Measurements from ENCODE around the gene RPEL1. TPM values are rescaled to one million over a fixed set of nuclear protein-coding genes. Genes with fewer than 3 reads are reported as not detected.

RPEL1 gene
- total and polyA plus RNA-seq, 2 donors (not counting 1 experiment from before 2014, with no cell fraction given): not detected

- CTCF ChIA-PET: no interaction called here
Measured at GRCh38 chr10:103277713-103278536, 32.2 kb downstream of the RPEL1 start.

More at GRCh38 chr10:103277713-103278536, 32.2 kb downstream of the RPEL1 start:
- Histone ChIP-seq H2AFZ (ENCODE audit: insufficient read depth, low read depth, low read length, poor library complexity, severe bottlenecking) (peak overlapping the region; percentile 54), H3K9me3 (ENCODE audit: control extremely low read depth in 1 of 3, control insufficient read depth in 2 of 3, insufficient read depth in 1 of 3, low read length in 2 of 3) (peaks cover 0 to 12% (median 0%) of the 10 kb centered on the region in 3 donors), H3K27ac (ENCODE audit: low read length in 2 of 2) (no peak overlapping the region), H3K27me3 (replicated peaks in 1 of 4; ENCODE audit: control extremely low read depth in 1 of 4, control insufficient read depth in 3 of 4, insufficient read depth in 4 of 4, low read length in 3 of 4) (peaks cover 0 to 65% (median 30%) of the 10 kb centered on the region in 4 experiments), H3K4me3 (ENCODE audit: control extremely low read depth in 1 of 5, extremely low read depth in 1 of 5, insufficient read depth in 1 of 5, low read depth in 2 of 5, low read length in 4 of 5) (peak overlapping the region in 2 of 5 experiments; percentile 20 to 28), H3K36me3 (replicated peaks in 1 of 2; ENCODE audit: control extremely low read depth in 1 of 2, control insufficient read depth in 1 of 2, extremely low read depth in 1 of 2, insufficient read depth in 2 of 2, low read length in 1 of 2) (no peaks in the 10 kb centered on the region), H3K9ac (ENCODE audit: low read length) (no peak overlapping the region), H3K4me1 (ENCODE audit: control insufficient read depth in 2 of 2, insufficient read depth in 2 of 2, low read length in 2 of 2) (peaks cover 12 to 21% of the 10 kb centered on the region in 2 donors), H3K4me2 (replicated peaks; ENCODE audit: low read depth, low read length, poor library complexity, severe bottlenecking) (peak overlapping the region; percentile 68), H4K20me1 (ENCODE audit: control insufficient read depth, insufficient read depth, low read length, poor library complexity, severe bottlenecking) (no peaks in the 10 kb centered on the region), H3K79me2 (ENCODE audit: control insufficient read depth, insufficient read depth, low read length) (no peaks in the 10 kb centered on the region)
- POLR2A ChIA-PET: interaction anchor here (0.6 kb wide), 2 partner anchors 13 to 615 kb away, joined by 3 read pairs; no protein-coding TSS in a partner anchor
- WGBS (ENCODE audit: insufficient coverage): 17% methylated on average over 70 of the region's 76 CpGs
- Mint-ChIP-seq H3K4me1 (peaks cover 7% of the 10 kb centered on the region), H3K9me3 (ENCODE audit: insufficient read depth) (no peaks in the 10 kb centered on the region), H3K4me3 (no peak overlapping the region), H3K27ac (no peak overlapping the region), H3K27me3 (peaks cover 57% of the 10 kb centered on the region)
- TF ChIP-seq EZH2 (IDR thresholded peaks at IDR 0.05; ENCODE audit: borderline replicate concordance, insufficient read depth, low read depth, low read length, poor library complexity, severe bottlenecking) (no peak), CTCF (IDR thresholded peaks at IDR 0.05) (no peak)
- DNase-seq (no peak), ATAC-seq (ENCODE audit: low read depth) (no peak)
- intact Hi-C loops (cut with micrococcal nuclease): no loop called here
